Activated naive CD8-positive, alpha-beta T cell treated with anti-CD3 and anti-CD28 coated beads, Interleukin-2, amount 50 U/mL, for 16 hours (primary cell): ENCODE data around the gene TAF5.
"Not testable (repeated sequence)": the region's sequence is repeated elsewhere in the genome, so short reads cannot be mapped to it uniquely, and the experiment has no call there.

Experiments used
- DNase-seq: peaks from one replicate; pipeline ENCODE4 v3.0.0-alpha.2; 2020; ENCODE audit warnings: low read depth, low spot score

The TAF5 gene

GRCh38 chr10:103367782-103368518 lies at the start of gene TAF5:
Gene TAF5, plus strand, starts transcription at chr10:103367976. Its CDS starts 14 bp downstream, at chr10:103367990.
- DNase-seq: peak; percentile 74

GRCh38 chr10:103327906-103328305 lies 39.9 kb upstream of the TAF5 start:
- no peak for DNase-seq

GRCh38 chr10:103333934-103334520 lies 33.7 kb upstream of the TAF5 start:
- DNase-seq: no peak

GRCh38 chr10:103334567-103334966 lies 33.2 kb upstream of the TAF5 start:
- DNase-seq: no peak

GRCh38 chr10:103336370-103336769 lies 31.4 kb upstream of the TAF5 start:
- no peak for DNase-seq

- no peak for DNase-seq
These were observed 17.6 kb upstream of the TAF5 start for GRCh38 chr10:103350175-103350516.

GRCh38 chr10:103350517-103351260 lies 17.1 kb upstream of the TAF5 start, which contains the start of gene PCGF6:
Gene PCGF6, minus strand, starts transcription at chr10:103351140. Its CDS starts 74 bp downstream, at chr10:103351066.
- peak; percentile 12 for DNase-seq

GRCh38 chr10:103353281-103353680 lies 14.5 kb upstream of the TAF5 start:
- no peak for DNase-seq

- not testable (repeated sequence) for DNase-seq
These were observed 13.2 kb upstream of the TAF5 start for GRCh38 chr10:103354567-103354966.

GRCh38 chr10:103355906-103356599 lies 11.7 kb upstream of the TAF5 start:
- DNase-seq: no peak

GRCh38 chr10:103359493-103359892 lies 8.3 kb upstream of the TAF5 start:
- DNase-seq: not testable (repeated sequence)

- not testable (repeated sequence) for DNase-seq
These were observed 7.0 kb upstream of the TAF5 start for GRCh38 chr10:103360791-103361190.

GRCh38 chr10:103367379-103367781 lies 396 bp upstream of the TAF5 start:
- DNase-seq: no peak

GRCh38 chr10:103373544-103373943 lies 5.8 kb downstream of the TAF5 start:
- no peak for DNase-seq

GRCh38 chr10:103374263-103374662 lies 6.5 kb downstream of the TAF5 start:
- DNase-seq: no peak

GRCh38 chr10:103382769-103383168 lies 15.0 kb downstream of the TAF5 start:
- no peak for DNase-seq

- no peak for DNase-seq
These were observed 26.4 kb downstream of the TAF5 start for GRCh38 chr10:103394180-103394579.

- no peak for DNase-seq
These were observed 27.9 kb downstream of the TAF5 start for GRCh38 chr10:103395754-103396066.

- peak; percentile 92 for DNase-seq
These were observed 28.5 kb downstream of the TAF5 start, which contains the start of the genes ATP5MK and PDCD11 for GRCh38 chr10:103396067-103396788. Gene ATP5MK, minus strand, starts transcription at chr10:103396475. Its CDS starts 4,018 bp downstream, at chr10:103392457. Gene PDCD11, plus strand, starts transcription at chr10:103396626. Its CDS starts 1,801 bp downstream, at chr10:103398427.

- no peak for DNase-seq
These were observed 29.0 kb downstream of the TAF5 start for GRCh38 chr10:103396789-103397087.

- DNase-seq: no peak
These were observed 29.5 kb downstream of the TAF5 start for GRCh38 chr10:103397191-103397825.
